HG03575 (cell line): ENCODE results near the gene SLC25A2.
"Not testable (repeated sequence)": the region's sequence is repeated elsewhere in the genome, so short reads cannot be mapped to it uniquely, and the experiment has no call there.

Source experiments
- ATAC-seq: cut with Tn5 transposase; IDR thresholded peaks from one replicate; pipeline ENCODE4 v1.9.1; 2021; ENCODE audit not compliant: unreplicated experiment, insufficient number of reproducible peaks, low FRiP score; ENCODE audit errors: extremely low read depth

SLC25A2 gene

DNA sequence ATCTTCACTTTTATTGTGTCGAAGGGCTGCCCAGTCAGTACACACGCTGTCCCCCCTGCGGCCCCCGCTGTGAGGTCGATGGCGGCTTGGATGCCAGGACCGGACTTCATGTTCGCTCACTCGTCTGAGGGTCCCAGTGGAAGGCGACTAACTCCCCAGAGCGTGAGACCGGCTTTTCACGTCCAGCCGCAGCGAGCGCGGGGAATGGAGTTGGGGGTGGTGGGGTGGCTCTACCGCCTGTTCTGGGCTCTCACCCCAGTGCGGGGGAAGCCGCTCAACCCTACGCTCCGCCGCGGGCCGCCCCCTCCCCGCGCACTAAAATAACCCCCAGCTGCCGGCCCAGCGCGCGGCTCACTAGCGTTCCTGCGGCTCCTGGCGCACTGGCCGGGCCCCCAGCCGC, at the start of gene SLC25A2:
TSS of gene SLC25A2 (minus strand) at position 294 of the 400 bp plus-strand sequence. CDS start at position 110, 184 bp downstream.
- ATAC-seq: no peak

DNA sequence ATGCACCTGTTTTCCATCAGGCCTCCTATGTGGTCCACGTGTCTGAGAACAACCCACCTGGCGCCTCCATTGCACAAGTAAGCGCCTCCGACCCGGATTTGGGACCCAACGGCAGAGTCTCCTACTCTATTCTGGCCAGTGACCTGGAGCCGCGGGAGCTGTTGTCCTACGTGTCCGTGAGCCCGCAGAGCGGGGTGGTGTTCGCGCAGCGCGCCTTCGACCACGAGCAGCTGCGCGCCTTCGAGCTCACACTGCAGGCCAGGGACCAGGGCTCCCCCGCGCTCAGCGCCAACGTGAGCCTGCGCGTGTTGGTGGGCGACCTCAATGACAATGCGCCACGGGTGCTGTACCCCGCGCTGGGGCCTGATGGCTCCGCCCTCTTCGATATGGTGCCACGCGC, 47.7 kb upstream of the SLC25A2 start:
- no peak for ATAC-seq

DNA sequence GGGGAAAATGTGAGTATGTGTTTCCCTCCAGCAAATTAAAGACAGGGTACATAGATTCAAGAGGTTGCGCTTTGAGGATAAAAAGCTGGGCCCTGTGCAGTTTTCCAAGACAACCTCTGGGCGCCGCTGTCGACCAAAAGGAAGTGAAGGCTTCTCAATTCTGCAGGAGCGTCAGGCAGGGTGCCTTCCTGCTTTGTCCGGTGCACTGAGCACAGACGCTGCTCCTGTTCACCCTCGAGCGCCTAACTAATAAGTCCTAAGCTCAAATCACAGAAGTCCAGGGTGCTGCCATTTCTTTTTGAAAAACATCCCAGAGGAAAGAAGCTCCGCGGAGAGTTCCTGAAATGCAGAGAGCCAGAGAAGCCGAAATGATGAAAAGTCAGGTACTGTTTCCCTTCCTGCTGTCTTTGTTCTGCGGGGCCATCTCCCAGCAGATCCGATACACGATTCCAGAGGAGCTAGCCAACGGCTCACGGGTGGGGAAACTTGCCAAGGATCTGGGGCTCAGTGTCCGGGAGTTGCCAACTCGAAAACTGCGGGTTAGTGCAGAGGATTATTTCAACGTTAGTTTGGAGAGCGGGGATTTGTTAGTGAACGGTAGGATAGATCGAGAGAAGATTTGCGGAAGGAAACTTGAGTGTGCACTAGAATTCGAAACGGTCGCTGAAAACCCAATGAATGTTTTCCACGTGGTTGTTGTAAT, 46.2 kb upstream of the SLC25A2 start, which contains the start of gene PCDHGB1:
TSS of gene PCDHGB1 (plus strand) at position 183 of the 703 bp plus-strand sequence. CDS start at position 345, 162 bp downstream.
- ATAC-seq: no peak

GRCh38 chr5:141346017-141346416, 42.2 kb upstream of the SLC25A2 start:
- not testable (repeated sequence) for ATAC-seq

DNA sequence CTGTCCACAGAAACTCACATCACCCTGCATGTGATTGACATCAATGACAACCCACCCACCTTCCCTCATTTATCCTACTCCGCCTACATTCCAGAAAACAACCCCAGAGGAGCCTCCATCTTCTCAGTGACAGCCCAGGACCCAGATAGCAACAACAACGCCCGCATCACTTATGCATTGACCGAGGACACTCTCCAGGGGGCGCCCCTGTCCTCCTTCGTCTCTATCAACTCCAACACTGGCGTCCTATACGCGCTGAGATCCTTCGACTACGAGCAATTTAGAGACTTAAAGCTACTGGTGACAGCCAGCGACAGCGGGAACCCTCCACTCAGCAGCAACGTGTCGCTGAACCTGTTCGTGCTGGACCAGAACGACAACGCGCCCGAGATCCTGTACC, 41.5 kb upstream of the SLC25A2 start:
- ATAC-seq: no peak

DNA sequence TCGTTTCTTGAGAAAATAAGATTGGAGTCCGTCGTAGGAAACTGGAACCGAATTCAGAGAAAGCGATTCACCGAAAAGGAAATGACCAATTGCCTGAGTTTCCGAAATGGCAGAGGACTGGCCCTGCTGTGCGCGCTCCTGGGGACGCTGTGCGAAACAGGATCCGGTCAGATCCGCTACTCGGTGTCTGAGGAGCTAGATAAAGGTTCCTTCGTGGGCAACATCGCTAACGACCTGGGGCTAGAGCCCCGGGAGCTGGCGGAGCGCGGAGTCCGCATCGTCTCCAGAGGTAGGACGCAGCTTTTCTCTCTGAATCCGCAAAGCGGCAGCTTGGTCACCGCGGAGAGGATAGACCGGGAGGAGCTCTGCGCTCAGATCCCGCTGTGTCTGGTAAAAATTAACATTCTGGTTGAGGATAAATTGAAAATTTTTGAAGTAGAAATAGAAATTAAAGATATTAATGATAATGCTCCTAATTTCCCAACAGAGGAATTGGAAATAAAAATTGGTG, 40.2 kb upstream of the SLC25A2 start:
- ATAC-seq: no peak

- no peak for ATAC-seq
Measured at GRCh38 chr5:141343242-141343952, 39.5 kb upstream of the SLC25A2 start, which contains the start of gene PCDHGA3. PCDHGA3 (plus strand) TSS chr5:141343829; CDS start chr5:141344034, 205 bp downstream.

DNA sequence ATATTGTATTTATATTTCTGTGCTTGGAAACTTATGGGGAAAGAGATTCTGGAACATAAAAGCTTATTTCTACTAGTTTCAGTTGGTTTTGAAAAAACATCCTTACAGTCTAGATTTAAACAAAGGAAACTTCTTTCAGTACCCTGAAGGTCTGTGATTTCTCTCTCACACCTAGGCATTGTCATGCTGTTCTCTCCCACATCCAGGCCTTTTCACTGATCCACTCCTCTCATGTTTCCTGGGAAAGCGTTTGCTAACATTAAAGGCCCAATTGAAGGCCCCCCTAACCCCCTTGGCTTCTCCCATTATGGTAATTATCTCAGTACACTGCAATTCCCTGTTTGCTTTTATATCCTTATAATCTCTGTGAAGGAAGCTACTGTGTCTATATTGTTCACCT, 38.9 kb upstream of the SLC25A2 start:
- ATAC-seq: no peak

GRCh38 chr5:141340781-141341354, 37.0 kb upstream of the SLC25A2 start:
- not testable (repeated sequence) for ATAC-seq

DNA sequence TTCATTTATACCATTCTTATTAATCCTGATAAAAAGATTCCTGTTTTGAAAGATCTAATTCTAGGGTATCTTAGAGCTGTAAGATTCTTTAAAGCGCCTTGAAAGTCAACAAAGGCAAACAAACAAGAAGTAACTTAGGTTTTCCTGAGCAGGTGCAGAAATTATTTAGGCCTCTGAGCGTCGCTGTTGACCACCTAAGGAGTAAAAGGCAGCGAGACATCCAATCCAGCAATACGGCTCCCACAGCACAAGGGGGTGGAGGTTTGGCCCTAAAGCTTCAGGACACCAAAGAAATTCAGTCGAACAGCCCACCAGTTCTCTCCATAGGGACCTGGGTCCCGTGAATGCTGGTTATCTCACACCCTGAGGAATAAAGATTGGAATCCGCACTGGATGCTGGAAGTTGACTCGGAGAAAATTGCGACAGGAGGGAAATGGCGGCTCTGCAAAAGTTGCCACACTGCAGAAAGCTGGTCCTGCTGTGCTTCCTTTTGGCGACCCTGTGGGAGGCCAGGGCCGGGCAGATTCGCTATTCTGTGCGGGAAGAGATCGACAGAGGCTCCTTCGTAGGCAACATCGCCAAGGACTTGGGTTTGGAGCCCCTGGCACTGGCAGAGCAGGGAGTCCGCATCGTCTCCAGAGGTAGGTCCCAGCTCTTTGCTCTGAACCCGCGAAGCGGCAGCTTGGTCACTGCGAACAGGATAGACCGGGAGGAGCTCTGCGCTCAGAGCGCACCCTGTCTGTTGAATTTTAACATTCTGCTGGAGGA, 34.9 kb upstream of the SLC25A2 start, which contains the start of gene PCDHGA2:
TSS of gene PCDHGA2 (plus strand) at position 223 of the 769 bp plus-strand sequence.
- no peak for ATAC-seq

- ATAC-seq: not testable (repeated sequence)
Measured at GRCh38 chr5:141332571-141332970, 28.7 kb upstream of the SLC25A2 start.

DNA sequence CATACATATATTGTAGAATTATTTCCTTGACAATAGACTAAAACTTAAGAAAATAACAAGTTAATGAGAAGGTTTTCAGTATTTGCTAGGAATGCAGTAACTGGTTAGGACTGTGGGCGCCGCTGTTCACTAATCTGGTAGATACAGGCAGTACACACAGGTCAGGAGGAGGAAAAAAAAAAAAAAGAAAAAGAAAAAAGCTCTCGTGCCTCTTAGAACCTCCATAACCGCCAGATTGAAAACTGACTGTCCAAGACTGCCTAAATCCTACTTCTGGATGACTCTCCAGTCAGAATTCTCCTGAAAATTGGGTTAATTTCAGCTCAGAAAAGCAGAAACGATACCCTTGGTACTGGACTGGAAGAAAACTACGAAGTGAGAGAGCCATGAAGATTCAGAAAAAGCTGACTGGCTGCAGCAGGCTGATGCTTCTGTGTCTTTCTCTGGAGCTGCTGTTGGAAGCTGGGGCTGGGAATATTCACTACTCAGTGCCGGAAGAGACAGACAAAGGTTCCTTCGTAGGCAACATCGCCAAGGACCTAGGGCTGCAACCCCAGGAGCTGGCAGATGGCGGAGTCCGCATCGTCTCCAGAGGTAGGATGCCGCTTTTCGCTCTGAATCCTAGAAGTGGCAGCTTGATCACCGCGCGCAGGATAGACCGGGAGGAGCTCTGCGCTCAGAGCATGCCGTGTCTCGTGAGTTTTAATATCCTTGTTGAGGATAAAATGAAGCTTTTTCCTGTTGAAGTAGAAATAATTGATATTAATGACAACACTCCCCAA, 26.6 kb upstream of the SLC25A2 start, which contains the start of gene PCDHGA1:
TSS of gene PCDHGA1 (plus strand) at position 216 of the 782 bp plus-strand sequence.
- ATAC-seq: no peak

- ATAC-seq: no peak
Measured at GRCh38 chr5:141328231-141328630, 24.4 kb upstream of the SLC25A2 start.

- peak; percentile 66 for ATAC-seq
Measured at GRCh38 chr5:141326088-141326854, 22.4 kb upstream of the SLC25A2 start.

DNA sequence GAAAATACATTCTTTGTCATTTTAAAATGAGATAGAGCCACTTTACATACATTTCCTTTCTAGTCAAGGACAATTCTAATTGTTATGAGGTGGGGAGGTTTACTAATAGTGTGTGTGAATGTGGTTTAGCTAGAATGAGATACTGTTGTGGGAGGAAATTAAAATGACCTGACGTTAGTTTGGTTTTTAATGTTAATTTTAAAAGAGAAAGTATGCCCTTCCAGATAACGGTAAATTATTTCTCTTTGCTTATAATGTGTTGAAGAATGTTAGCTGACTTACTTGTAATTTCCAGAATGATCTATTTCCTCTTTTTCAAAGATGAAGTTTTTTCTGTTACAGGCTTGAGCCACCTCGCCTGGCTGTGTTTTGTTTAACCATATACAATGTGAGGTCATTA, 18.4 kb upstream of the SLC25A2 start:
- ATAC-seq: no peak

DNA sequence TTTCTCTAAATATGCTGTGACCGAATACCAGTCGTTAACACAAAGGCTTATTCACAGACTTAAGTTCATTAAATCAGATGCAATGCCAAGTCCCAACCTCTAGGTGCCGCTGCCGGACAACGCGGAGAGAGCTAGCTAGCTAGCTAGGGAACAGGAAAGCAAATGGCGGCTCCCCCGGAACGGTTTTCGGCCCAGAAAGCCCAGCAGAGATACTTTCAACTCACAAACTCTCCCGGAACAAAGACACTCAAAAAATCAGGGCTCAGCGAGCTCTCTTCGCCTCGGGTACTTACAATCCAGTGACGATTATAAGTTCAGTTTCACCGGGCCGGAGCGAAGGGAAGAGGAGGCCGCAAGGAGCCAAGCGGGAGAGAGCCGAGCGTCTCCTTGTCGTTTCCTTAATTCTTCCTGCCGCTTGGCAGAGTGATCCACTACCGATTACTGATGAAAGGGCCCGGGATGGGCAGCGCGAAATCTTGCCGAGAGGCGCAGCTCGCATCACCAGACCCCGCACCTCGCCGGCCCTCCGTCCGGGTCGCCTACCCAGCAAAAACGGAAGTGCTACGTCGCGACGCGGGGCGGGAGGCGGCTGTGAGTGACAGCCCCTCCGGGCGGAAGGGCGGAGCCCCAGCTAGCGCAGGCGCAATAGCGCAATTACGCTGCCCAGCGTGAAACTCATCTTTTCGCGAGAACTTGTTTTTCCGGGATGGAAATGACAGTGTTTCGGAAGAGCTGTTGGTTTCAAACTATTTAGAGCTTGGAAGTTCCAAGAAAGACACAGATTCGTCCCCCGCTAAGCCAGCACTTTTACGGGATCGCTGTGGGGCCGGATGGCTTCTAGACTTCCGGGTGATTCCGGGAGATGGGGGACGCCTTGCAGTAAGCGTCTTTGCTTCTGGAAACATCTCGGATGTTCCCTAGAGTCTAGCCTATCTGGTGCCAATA, 16.6 kb upstream of the SLC25A2 start, which contains the start of gene TAF7:
TSS of gene TAF7 (minus strand) at position 560 of the 945 bp plus-strand sequence. CDS start 740 bp downstream, outside the sequence.
- peak; percentile 87 for ATAC-seq
